ENCODE data around the gene RYR1. TPM values are rescaled to one million over a fixed set of nuclear protein-coding genes. Genes with fewer than 3 reads are reported as not detected.

RYR1 gene
- total and polyA plus RNA-seq, 5 donors from 2014 or later = 0.07 to 4.9 (median 0.41) TPM

DNA sequence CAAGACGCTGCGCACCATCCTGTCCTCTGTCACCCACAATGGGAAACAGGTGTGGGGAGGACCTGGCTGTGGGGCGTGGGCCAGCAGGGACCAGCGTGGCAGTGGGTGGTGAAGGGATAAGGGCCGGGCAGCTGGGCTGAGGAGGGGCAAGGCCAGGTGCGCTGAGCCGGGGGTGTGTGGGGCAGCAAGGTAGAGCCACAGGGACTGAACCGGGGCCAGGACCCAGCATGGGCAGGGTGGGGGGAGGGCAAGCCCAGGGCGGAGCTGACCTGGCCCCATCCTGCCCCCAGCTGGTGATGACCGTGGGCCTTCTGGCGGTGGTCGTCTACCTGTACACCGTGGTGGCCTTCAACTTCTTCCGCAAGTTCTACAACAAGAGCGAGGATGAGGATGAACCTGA is 146.6 kb downstream of the RYR1 start:
- no peak overlapping the region for H3K27ac ChIP-seq (ENCODE audit: insufficient read depth, low read length, poor library complexity, severe bottlenecking)
- no peak for DNase-seq
- H3K4me3 Mint-ChIP-seq = no peak overlapping the region
- H3K4me1 ChIP-seq (ENCODE audit: control insufficient read depth, insufficient read depth, low read length, poor library complexity, severe bottlenecking) = peaks cover 11% of the 10 kb centered on the region
- no peaks in the 10 kb centered on the region for H3K36me3 ChIP-seq (ENCODE audit: control insufficient read depth, insufficient read depth, low read length)
- H3K27me3 Mint-ChIP-seq = no peaks in the 10 kb centered on the region
- ATAC-seq (ENCODE audit: low read depth in 2 of 2) = no peak
- no peaks in the 10 kb centered on the region for H3K36me3 Mint-ChIP-seq
- H3K9me3 ChIP-seq (ENCODE audit: control insufficient read depth in 2 of 2, low read length in 2 of 2) = no peaks in the 10 kb centered on the region
- peaks cover 0 to 21% (median 6%) of the 10 kb centered on the region in 4 donors for H3K4me1 Mint-ChIP-seq
- H3K4me3 ChIP-seq (ENCODE audit: low read depth, low read length) = no peak overlapping the region
- H3K27me3 ChIP-seq (ENCODE audit: control insufficient read depth, insufficient read depth, low read length) = no peaks in the 10 kb centered on the region
- peak overlapping the region in 1 of 3 donors; percentile 71 for H3K27ac Mint-ChIP-seq
- no peaks in the 10 kb centered on the region for H3K9me3 Mint-ChIP-seq

GRCh38 chr19:38583219-38583984 is 149.9 kb downstream of the RYR1 start:
- no peak overlapping the region for H3K4me3 ChIP-seq (ENCODE audit: low read depth, low read length)
- no peak overlapping the region for H3K27ac ChIP-seq (ENCODE audit: insufficient read depth, low read length, poor library complexity, severe bottlenecking)
- ATAC-seq (ENCODE audit: low read depth in 2 of 2) = peak; percentile 22 to 25
- H3K4me1 Mint-ChIP-seq = peaks cover 0 to 20% (median 5%) of the 10 kb centered on the region in 4 donors
- H3K4me3 Mint-ChIP-seq = no peak overlapping the region
- no peak for DNase-seq
- peaks cover 10% of the 10 kb centered on the region for H3K36me3 Mint-ChIP-seq
- no peaks in the 10 kb centered on the region for H3K27me3 ChIP-seq (ENCODE audit: control insufficient read depth, insufficient read depth, low read length)
- H3K4me1 ChIP-seq (ENCODE audit: control insufficient read depth, insufficient read depth, low read length, poor library complexity, severe bottlenecking) = peaks cover 11% of the 10 kb centered on the region
- H3K9me3 ChIP-seq (ENCODE audit: control insufficient read depth in 2 of 2, low read length in 2 of 2) = no peaks in the 10 kb centered on the region
- peak overlapping the region in 2 of 3 donors; percentile 1 to 52 for H3K27ac Mint-ChIP-seq
- no peaks in the 10 kb centered on the region for H3K9me3 Mint-ChIP-seq
- peaks cover 21% of the 10 kb centered on the region for H3K36me3 ChIP-seq (ENCODE audit: control insufficient read depth, insufficient read depth, low read length)
- H3K27me3 Mint-ChIP-seq = no peaks in the 10 kb centered on the region

DNA sequence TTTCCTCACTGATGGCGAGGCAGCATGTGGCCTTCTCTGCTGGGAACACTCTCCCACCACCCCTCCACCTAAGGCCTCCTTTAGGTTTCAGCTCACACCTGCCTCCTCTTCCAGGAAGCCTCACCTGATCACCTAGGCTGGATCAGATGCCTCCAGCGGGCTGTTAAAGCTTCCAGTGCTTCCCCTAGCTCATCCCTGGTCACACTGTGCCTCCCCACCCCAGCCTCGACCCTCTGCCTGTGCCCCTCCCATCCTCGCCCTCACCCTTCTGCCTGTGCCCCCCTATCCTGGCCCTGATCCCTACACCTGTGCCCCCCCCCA is 150.5 kb downstream of the RYR1 start:
- Histone ChIP-seq H3K9me3 (ENCODE audit: control insufficient read depth in 2 of 2, low read length in 2 of 2) (no peaks in the 10 kb centered on the region), H3K36me3 (ENCODE audit: control insufficient read depth, insufficient read depth, low read length) (peaks cover 22% of the 10 kb centered on the region), H3K4me3 (ENCODE audit: low read depth, low read length) (no peak overlapping the region), H3K4me1 (ENCODE audit: control insufficient read depth, insufficient read depth, low read length, poor library complexity, severe bottlenecking) (peaks cover 8% of the 10 kb centered on the region), H3K27me3 (ENCODE audit: control insufficient read depth, insufficient read depth, low read length) (no peaks in the 10 kb centered on the region), H3K27ac (ENCODE audit: insufficient read depth, low read length, poor library complexity, severe bottlenecking) (no peak overlapping the region)
- peaks cover 12% of the 10 kb centered on the region for H3K36me3 Mint-ChIP-seq
- DNase-seq (no peak), ATAC-seq (ENCODE audit: low read depth in 2 of 2) (no peak)
- no peaks in the 10 kb centered on the region for H3K9me3 Mint-ChIP-seq
- peaks cover 0 to 14% (median 2%) of the 10 kb centered on the region in 4 donors for H3K4me1 Mint-ChIP-seq
- no peaks in the 10 kb centered on the region for H3K27me3 Mint-ChIP-seq
- no peak overlapping the region for H3K4me3 Mint-ChIP-seq
- H3K27ac Mint-ChIP-seq = peak overlapping the region in 1 of 3 donors; percentile 1

DNA sequence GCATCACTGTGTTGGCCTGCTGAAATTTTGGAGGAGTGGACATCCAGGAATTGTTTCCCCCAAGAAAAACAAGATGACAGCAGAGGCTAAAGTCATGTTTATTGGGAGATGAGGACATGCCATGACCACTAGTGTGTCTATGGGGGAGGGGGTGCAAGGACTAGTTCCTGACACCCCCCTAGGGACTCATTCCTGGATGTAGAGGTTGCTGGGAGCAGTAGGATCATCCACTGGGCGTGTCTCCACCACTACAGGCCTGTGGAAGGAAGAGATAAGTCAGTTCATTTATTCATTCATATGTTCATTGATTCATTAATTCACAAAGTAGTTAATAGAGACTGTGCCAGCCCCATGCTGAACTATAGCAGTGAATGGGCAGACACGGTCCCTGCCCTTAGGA is 154.1 kb downstream of the RYR1 start:
- H3K27ac Mint-ChIP-seq = peak overlapping the region in 2 of 3 donors; percentile 20 to 41
- no peaks in the 10 kb centered on the region for H3K4me1 ChIP-seq (ENCODE audit: control insufficient read depth, insufficient read depth, low read length, poor library complexity, severe bottlenecking)
- peaks cover 41% of the 10 kb centered on the region for H3K36me3 ChIP-seq (ENCODE audit: control insufficient read depth, insufficient read depth, low read length)
- no peaks in the 10 kb centered on the region for H3K9me3 Mint-ChIP-seq
- ATAC-seq (ENCODE audit: low read depth in 2 of 2) (no peak), DNase-seq (no peak)
- no peaks in the 10 kb centered on the region for H3K27me3 ChIP-seq (ENCODE audit: control insufficient read depth, insufficient read depth, low read length)
- H3K27ac ChIP-seq (ENCODE audit: insufficient read depth, low read length, poor library complexity, severe bottlenecking) = no peak overlapping the region
- no peaks in the 10 kb centered on the region for H3K27me3 Mint-ChIP-seq
- no peaks in the 10 kb centered on the region for H3K9me3 ChIP-seq (ENCODE audit: control insufficient read depth in 2 of 2, low read length in 2 of 2)
- H3K4me3 Mint-ChIP-seq = no peak overlapping the region
- H3K4me1 Mint-ChIP-seq = peaks cover 0 to 5% (median 1%) of the 10 kb centered on the region in 4 donors
- H3K4me3 ChIP-seq (ENCODE audit: low read depth, low read length) = no peak overlapping the region
- H3K36me3 Mint-ChIP-seq = peaks cover 18% of the 10 kb centered on the region

DNA sequence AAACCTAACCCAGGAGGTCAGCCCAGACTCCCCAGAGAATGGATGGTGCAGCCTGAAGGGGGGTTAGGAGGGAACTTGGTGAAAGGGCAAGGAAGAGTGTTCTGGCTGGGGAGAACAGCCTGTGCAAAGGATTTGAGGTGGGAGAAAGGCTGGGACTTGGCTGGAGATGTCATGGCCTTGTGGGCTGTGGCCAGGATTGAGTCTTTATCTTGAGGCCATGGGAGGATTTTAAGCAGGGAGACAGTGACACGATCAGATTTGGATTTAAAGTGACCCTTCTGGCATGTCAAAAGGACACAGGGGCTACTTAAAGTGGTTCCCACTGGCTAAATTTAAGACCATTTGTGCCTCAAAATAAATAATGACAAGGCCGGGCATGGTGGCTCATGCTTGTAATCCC is 154.6 kb downstream of the RYR1 start:
- no peaks in the 10 kb centered on the region for H3K27me3 Mint-ChIP-seq
- H3K4me3 ChIP-seq (ENCODE audit: low read depth, low read length) = no peak overlapping the region
- H3K36me3 ChIP-seq (ENCODE audit: control insufficient read depth, insufficient read depth, low read length) = peaks cover 44% of the 10 kb centered on the region
- H3K4me3 Mint-ChIP-seq = no peak overlapping the region
- no peaks in the 10 kb centered on the region for H3K9me3 Mint-ChIP-seq
- peak overlapping the region in 1 of 3 donors; percentile 41 for H3K27ac Mint-ChIP-seq
- no peaks in the 10 kb centered on the region for H3K4me1 ChIP-seq (ENCODE audit: control insufficient read depth, insufficient read depth, low read length, poor library complexity, severe bottlenecking)
- H3K27ac ChIP-seq (ENCODE audit: insufficient read depth, low read length, poor library complexity, severe bottlenecking) = no peak overlapping the region
- DNase-seq = no peak
- peaks cover 18% of the 10 kb centered on the region for H3K36me3 Mint-ChIP-seq
- H3K4me1 Mint-ChIP-seq = peaks cover 0 to 5% (median 1%) of the 10 kb centered on the region in 4 donors
- no peaks in the 10 kb centered on the region for H3K9me3 ChIP-seq (ENCODE audit: control insufficient read depth in 2 of 2, low read length in 2 of 2)
- no peak for ATAC-seq (ENCODE audit: low read depth in 2 of 2)
- H3K27me3 ChIP-seq (ENCODE audit: control insufficient read depth, insufficient read depth, low read length) = no peaks in the 10 kb centered on the region

DNA sequence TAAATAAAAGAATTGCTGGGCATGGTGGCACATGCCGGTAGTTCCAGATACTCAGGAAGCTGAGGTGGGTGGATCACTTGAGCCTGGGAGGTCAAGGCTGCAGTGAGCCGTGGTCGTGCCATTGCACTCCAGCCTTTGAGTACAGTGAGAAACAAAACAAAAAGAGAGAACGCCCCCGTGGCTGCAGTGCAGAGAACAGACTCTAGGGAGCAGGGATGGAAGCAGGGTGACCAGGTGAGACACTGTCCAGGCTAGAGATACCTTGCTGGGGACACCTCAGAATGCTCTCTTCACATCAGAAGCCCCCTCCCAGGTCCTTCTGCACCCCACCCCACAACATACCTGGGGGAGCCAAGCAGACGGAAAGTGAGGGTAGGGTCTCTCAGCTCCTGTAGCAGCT is 159.4 kb downstream of the RYR1 start:
- H3K27me3 Mint-ChIP-seq = no peaks in the 10 kb centered on the region
- peaks cover 26% of the 10 kb centered on the region for H3K36me3 Mint-ChIP-seq
- Histone ChIP-seq H3K27me3 (ENCODE audit: control insufficient read depth, insufficient read depth, low read length) (no peaks in the 10 kb centered on the region), H3K27ac (ENCODE audit: insufficient read depth, low read length, poor library complexity, severe bottlenecking) (no peak overlapping the region), H3K9me3 (ENCODE audit: control insufficient read depth in 2 of 2, low read length in 2 of 2) (no peaks in the 10 kb centered on the region), H3K36me3 (ENCODE audit: control insufficient read depth, insufficient read depth, low read length) (peaks cover 61% of the 10 kb centered on the region), H3K4me3 (ENCODE audit: low read depth, low read length) (no peak overlapping the region), H3K4me1 (ENCODE audit: control insufficient read depth, insufficient read depth, low read length, poor library complexity, severe bottlenecking) (no peaks in the 10 kb centered on the region)
- no peak overlapping the region for H3K4me3 Mint-ChIP-seq
- peaks cover 0 to 3% (median 1%) of the 10 kb centered on the region in 4 donors for H3K4me1 Mint-ChIP-seq
- ATAC-seq (ENCODE audit: low read depth in 2 of 2) (no peak), DNase-seq (no peak)
- H3K27ac Mint-ChIP-seq = no peak overlapping the region
- no peaks in the 10 kb centered on the region for H3K9me3 Mint-ChIP-seq

GRCh38 chr19:38596057-38596981 is 162.8 kb downstream of the RYR1 start:
- H3K36me3 ChIP-seq (ENCODE audit: control insufficient read depth, insufficient read depth, low read length) = peaks cover 57% of the 10 kb centered on the region
- H3K4me1 Mint-ChIP-seq = peaks cover 0 to 7% (median 1%) of the 10 kb centered on the region in 4 donors
- no peaks in the 10 kb centered on the region for H3K27me3 ChIP-seq (ENCODE audit: control insufficient read depth, insufficient read depth, low read length)
- no peak overlapping the region for H3K27ac ChIP-seq (ENCODE audit: insufficient read depth, low read length, poor library complexity, severe bottlenecking)
- no peaks in the 10 kb centered on the region for H3K27me3 Mint-ChIP-seq
- H3K9me3 ChIP-seq (ENCODE audit: control insufficient read depth in 2 of 2, low read length in 2 of 2) = no peaks in the 10 kb centered on the region
- H3K27ac Mint-ChIP-seq = no peak overlapping the region
- H3K36me3 Mint-ChIP-seq = peaks cover 28% of the 10 kb centered on the region
- H3K9me3 Mint-ChIP-seq = no peaks in the 10 kb centered on the region
- no peak overlapping the region for H3K4me3 ChIP-seq (ENCODE audit: low read depth, low read length)
- H3K4me3 Mint-ChIP-seq = no peak overlapping the region
- peak in 1 of 3 donors; percentile 25 for DNase-seq
- ATAC-seq (ENCODE audit: low read depth in 2 of 2) = no peak
- no peaks in the 10 kb centered on the region for H3K4me1 ChIP-seq (ENCODE audit: control insufficient read depth, insufficient read depth, low read length, poor library complexity, severe bottlenecking)

Measured in CD4-positive, CD25-positive, alpha-beta regulatory T cell (primary cell).